CD4-positive, alpha-beta memory T cell (primary cell): Measurements from ENCODE around the gene GATB. TPM values are rescaled to one million over a fixed set of nuclear protein-coding genes. Genes with fewer than 3 reads are reported as not detected.

Experiments used
- CTCF ChIA-PET: fragments of 350-600 bp; sonication (Branson Sonifier 250); formaldehyde crosslinking; loops from one replicate; lab custom pipeline; 2021; ENCODE audit warnings: inconsistent platforms; ENCODE audit not compliant: partially characterized antibody; lab: Charles Lee
- POLR2A ChIA-PET: fragments of 350-600 bp; sonication (Branson Sonifier 250); formaldehyde crosslinking; loops from one replicate; lab custom pipeline; 2021; ENCODE audit not compliant: partially characterized antibody; lab: Charles Lee
- DNase-seq, 5 donors: peaks; one replicate each; pipeline versions ENCODE4 v3.0.0 to v3.0.0-alpha.2; 2020 to 2022; ENCODE audit warnings: mixed read lengths in 1 of 5
- H3K27ac ChIP-seq: one replicate; pipeline ENCODE4 v1.7.0; 2013; ENCODE audit warnings: low read depth, low read length
- H3K27me3 ChIP-seq: 2 replicates; pipeline ENCODE4 v1.7.0; 2013; ENCODE audit warnings: mild to moderate bottlenecking, low read length, moderate library complexity; ENCODE audit not compliant: insufficient read depth
- H3K36me3 ChIP-seq: 2 replicates; pipeline ENCODE4 v1.7.0; 2013; ENCODE audit warnings: mild to moderate bottlenecking, low read length, moderate library complexity; ENCODE audit not compliant: insufficient read depth
- H3K4me1 ChIP-seq: 2 replicates; pipeline ENCODE4 v1.7.0; 2013; ENCODE audit warnings: mild to moderate bottlenecking, low read length, moderate library complexity; ENCODE audit not compliant: insufficient read depth
- H3K4me3 ChIP-seq, 2 donors: one replicate each; pipeline ENCODE4 v1.7.0; 2013; ENCODE audit warnings: low read length in 2 of 2, mild to moderate bottlenecking in 1 of 2
- H3K9me3 ChIP-seq, 2 donors: one replicate each; pipeline ENCODE4 v1.7.0; 2013; ENCODE audit warnings: low read length in 2 of 2, control low read depth in 1 of 2; ENCODE audit not compliant: control insufficient read depth in 1 of 2
- H3K27ac Mint-ChIP-seq, 7 donors: one replicate each; pipeline ENCODE4 v1.8.0; 2020 to 2021; ENCODE audit warnings: mixed read lengths in 7 of 7, mild to moderate bottlenecking in 6 of 7, inconsistent platforms in 3 of 7, moderate library complexity in 3 of 7
- H3K27me3 Mint-ChIP-seq, 2 donors: one replicate each; pipeline ENCODE4 v1.8.0; 2020 to 2021; ENCODE audit warnings: mixed read lengths in 2 of 2
- H3K36me3 Mint-ChIP-seq, 2 donors: one replicate each; pipeline ENCODE4 v1.8.0; 2020 to 2021; ENCODE audit warnings: mixed read lengths in 2 of 2, inconsistent platforms in 1 of 2, mild to moderate bottlenecking in 1 of 2
- H3K4me1 Mint-ChIP-seq, 4 donors: one replicate each; pipeline ENCODE4 v1.8.0; 2020 to 2021; ENCODE audit warnings: mixed read lengths in 4 of 4, mild to moderate bottlenecking in 1 of 4
- H3K4me3 Mint-ChIP-seq, 8 donors: one replicate each; pipeline ENCODE4 v1.8.0; 2020 to 2021; ENCODE audit warnings: mixed read lengths in 8 of 8, mild to moderate bottlenecking in 7 of 8, moderate library complexity in 6 of 8, inconsistent platforms in 3 of 8
- H3K9me3 Mint-ChIP-seq, 8 donors: one replicate each; pipeline ENCODE4 v1.8.0; 2020 to 2021; ENCODE audit warnings: mixed read lengths in 8 of 8, mild to moderate bottlenecking in 5 of 8, inconsistent platforms in 3 of 8, moderate library complexity in 1 of 8
- intact Hi-C: fragments of 100-400 bp; cut with micrococcal nuclease; formaldehyde crosslinking; loops from one replicate; pipeline ENCODE4 v1.15.1; 2023
- polyA plus RNA-seq, 2 donors: library from polyadenylated mRNA; unstranded; fragments of 300-500 nt; fragmentation: Illumina TruSeq; gene quantifications; one replicate each; pipeline ENCODE4 v1.2.3, GENCODE V29; 2021
- total RNA-seq, 2 experiments: library from RNA; stranded (reverse); gene quantifications; one replicate each; pipeline ENCODE4 v1.2.3, GENCODE V29; 2021

GATB gene
- total and polyA plus RNA-seq, 4 experiments from 2014 or later, result 10.6 to 13.1 (median 11.7) TPM

DNA sequence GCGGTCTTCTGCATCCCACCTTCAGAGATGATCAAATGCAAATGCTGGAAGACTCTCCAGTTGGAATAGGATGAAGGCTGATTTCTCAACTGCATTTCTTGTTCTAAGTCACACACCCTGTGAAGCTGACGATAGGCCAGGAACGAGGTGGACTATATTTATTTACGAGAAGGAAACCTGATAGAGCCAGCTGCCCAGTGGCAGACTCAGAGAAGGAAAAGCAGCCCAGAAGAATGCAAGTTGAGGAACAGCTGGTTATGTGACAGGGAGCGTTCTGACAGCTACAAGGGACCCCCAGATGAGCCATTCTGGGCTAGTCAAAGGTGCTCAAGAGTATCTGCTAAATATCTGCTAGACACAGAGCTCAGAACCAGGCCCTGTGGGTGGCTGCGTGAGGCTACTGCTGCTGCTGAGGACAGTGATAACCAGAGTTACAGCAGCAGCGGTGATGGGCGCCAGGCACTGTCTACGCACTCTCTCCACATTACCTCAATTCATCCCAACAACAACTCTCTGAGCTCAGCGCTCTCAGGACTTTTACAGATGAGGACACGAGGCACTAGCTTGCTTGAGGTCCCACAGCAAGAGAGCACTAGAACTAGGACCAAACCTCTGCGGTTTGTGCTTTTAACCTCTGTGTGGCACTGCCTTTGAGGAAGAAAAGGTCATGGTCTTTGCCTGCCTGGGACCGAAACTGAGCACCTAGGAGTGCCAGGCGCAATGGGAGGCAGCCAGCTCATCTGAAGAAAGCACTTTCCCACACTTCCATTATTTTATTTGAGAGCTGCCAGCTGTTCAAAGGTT lies 69.0 kb downstream of the GATB start:
- Histone ChIP-seq H3K4me1 (no peaks in the 10 kb centered on the region), H3K4me3 (no peak overlapping the region), H3K27ac (no peak overlapping the region), H3K36me3 (no peaks in the 10 kb centered on the region), H3K27me3 (no peaks in the 10 kb centered on the region), H3K9me3 (no peaks in the 10 kb centered on the region)
- Mint-ChIP-seq H3K9me3 (no peaks in the 10 kb centered on the region), H3K4me3 (no peak overlapping the region), H3K4me1 (no peaks in the 10 kb centered on the region), H3K36me3 (peaks cover 22 to 34% of the 10 kb centered on the region in 2 donors), H3K27ac (no peak overlapping the region), H3K27me3 (no peaks in the 10 kb centered on the region)
- ChIA-PET CTCF (no interaction called here), POLR2A (no interaction called here)
- no peak for DNase-seq
- intact Hi-C loops, result no loop called here

DNA sequence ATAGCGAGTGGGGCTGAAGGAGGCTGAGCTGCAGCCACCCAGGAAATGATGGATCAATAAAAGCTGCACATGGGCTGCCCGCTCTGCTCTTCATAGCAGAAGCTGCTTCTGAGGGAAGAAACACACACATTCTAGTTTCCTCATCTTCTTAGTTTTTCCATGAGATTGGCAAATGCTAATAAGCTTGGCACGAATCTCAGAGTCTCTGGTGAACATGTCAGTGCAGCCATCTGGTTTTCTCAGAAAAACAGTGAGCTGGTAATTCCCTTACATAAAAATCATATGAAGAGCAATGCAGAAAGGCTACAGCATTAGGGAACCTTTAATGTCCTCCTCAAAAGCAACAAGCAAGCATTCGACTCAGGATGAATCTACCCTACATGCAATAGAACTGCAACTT lies 69.9 kb downstream of the GATB start:
- no peaks in the 10 kb centered on the region for H3K36me3 ChIP-seq
- Mint-ChIP-seq H3K4me3 (no peak overlapping the region), H3K27me3 (no peaks in the 10 kb centered on the region), H3K9me3 (no peaks in the 10 kb centered on the region), H3K36me3 (peaks cover 21 to 32% of the 10 kb centered on the region in 2 donors), H3K4me1 (no peaks in the 10 kb centered on the region), H3K27ac (no peak overlapping the region)
- no peaks in the 10 kb centered on the region for H3K27me3 ChIP-seq
- H3K9me3 ChIP-seq, result no peaks in the 10 kb centered on the region
- ChIA-PET CTCF (no interaction called here), POLR2A (no interaction called here)
- H3K4me1 ChIP-seq, result no peaks in the 10 kb centered on the region
- H3K27ac ChIP-seq, result no peak overlapping the region
- intact Hi-C loops, result no loop called here
- no peak overlapping the region for H3K4me3 ChIP-seq
- no peak for DNase-seq

DNA sequence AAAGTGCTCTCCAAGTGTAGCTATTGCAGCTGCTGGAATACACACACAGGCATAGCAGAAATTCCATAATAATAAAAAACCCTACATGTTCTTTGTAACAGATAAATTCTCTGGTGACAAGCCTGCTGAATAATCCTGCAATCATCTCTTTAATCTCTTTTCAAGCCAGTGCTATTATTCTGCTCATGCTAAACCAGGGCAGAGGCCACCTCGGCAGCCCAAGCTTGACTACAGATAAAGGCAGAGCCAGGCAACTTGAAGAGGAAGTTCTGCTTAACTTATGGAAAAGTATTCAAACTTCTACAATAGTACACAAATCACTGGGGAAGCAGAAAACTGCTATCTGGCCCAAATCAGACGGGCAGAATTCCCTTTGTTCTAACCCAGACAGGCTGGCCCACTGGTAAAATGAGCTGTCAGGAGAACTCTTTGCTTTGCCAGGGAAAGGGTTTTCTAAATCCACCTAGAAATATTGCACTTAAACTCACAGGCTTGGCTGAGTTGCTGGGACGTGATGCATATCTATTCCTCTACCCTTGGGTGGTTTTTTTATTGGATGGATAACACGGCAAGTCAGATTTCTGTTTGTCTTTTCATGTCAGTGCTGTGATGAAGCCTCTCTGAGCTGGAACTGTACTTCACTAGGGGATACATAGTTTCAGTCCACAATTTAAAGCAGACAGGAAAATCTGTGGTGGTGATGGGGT lies 70.5 kb downstream of the GATB start:
- Histone ChIP-seq H3K27ac (no peak overlapping the region), H3K36me3 (no peaks in the 10 kb centered on the region), H3K27me3 (no peaks in the 10 kb centered on the region), H3K4me1 (no peaks in the 10 kb centered on the region), H3K9me3 (no peaks in the 10 kb centered on the region), H3K4me3 (no peak overlapping the region)
- no peak for DNase-seq
- peaks cover 21 to 29% of the 10 kb centered on the region in 2 donors for H3K36me3 Mint-ChIP-seq
- POLR2A ChIA-PET, result no interaction called here
- CTCF ChIA-PET, result no interaction called here
- H3K4me3 Mint-ChIP-seq, result no peak overlapping the region
- H3K27ac Mint-ChIP-seq, result no peak overlapping the region
- intact Hi-C loops, result no loop called here
- H3K27me3 Mint-ChIP-seq, result no peaks in the 10 kb centered on the region
- H3K9me3 Mint-ChIP-seq, result no peaks in the 10 kb centered on the region
- H3K4me1 Mint-ChIP-seq, result no peaks in the 10 kb centered on the region

DNA sequence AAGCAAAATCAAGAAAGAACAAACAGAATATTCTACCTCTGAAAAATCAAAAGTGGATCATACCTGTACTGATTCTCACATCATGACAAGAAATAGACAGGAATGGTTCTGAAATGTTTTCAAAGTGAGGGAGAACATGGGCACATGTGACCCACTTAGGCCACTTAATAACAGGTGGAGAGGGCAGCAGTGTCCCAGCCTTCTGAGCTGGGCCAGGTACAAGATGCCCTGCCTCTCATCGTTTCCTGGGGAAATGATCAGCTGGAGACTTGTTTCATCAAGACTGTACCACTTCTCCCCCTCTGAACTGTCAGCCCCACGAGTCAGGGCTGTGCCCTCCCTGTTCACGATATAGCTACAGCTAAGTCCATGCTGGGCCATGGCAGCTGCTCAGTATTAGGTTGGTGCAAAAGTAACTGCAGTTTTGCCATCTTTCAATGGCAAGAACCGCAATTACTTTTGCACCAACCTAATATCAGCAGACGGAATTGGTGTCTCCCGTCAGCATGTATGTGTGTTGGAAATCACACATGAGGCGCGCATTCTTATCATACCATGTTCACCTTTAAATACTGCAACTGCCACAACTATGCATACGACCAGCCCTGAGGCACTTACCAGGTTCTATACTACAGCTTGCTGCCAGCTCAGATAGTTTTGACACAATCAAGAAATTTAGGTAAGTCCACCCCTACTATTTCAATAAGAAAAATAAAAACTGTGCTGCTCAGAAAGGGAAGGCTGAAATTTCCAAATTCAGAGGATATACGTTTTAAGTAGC lies 71.4 kb downstream of the GATB start:
- POLR2A ChIA-PET, result no interaction called here
- intact Hi-C loops, result no loop called here
- peaks cover 21 to 25% of the 10 kb centered on the region in 2 donors for H3K36me3 Mint-ChIP-seq
- H3K27ac Mint-ChIP-seq, result no peak overlapping the region
- CTCF ChIA-PET, result no interaction called here
- no peak overlapping the region for H3K4me3 ChIP-seq
- H3K27me3 ChIP-seq, result no peaks in the 10 kb centered on the region
- H3K27me3 Mint-ChIP-seq, result no peaks in the 10 kb centered on the region
- H3K9me3 ChIP-seq, result no peaks in the 10 kb centered on the region
- H3K4me1 Mint-ChIP-seq, result no peaks in the 10 kb centered on the region
- H3K36me3 ChIP-seq, result no peaks in the 10 kb centered on the region
- no peak overlapping the region for H3K27ac ChIP-seq
- no peak overlapping the region for H3K4me3 Mint-ChIP-seq
- H3K4me1 ChIP-seq, result no peaks in the 10 kb centered on the region
- H3K9me3 Mint-ChIP-seq, result no peaks in the 10 kb centered on the region
- DNase-seq, result no peak

DNA sequence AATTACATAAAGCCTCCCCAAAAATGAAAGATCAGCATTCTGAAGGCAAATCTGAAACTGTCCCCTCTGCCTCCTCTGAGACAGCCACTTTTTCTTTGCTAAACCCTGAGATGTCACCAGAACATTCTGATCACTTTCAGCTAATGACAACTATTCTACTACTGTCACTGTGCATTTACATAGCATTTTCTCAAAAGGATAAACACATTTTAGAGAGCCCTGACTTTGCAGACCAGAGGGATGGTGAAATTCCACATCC lies 72.1 kb downstream of the GATB start:
- no peaks in the 10 kb centered on the region for H3K9me3 Mint-ChIP-seq
- H3K27me3 ChIP-seq, result no peaks in the 10 kb centered on the region
- H3K4me1 Mint-ChIP-seq, result no peaks in the 10 kb centered on the region
- H3K4me3 Mint-ChIP-seq, result no peak overlapping the region
- no peak overlapping the region for H3K27ac ChIP-seq
- no peak overlapping the region for H3K4me3 ChIP-seq
- no peak overlapping the region for H3K27ac Mint-ChIP-seq
- no peaks in the 10 kb centered on the region for H3K4me1 ChIP-seq
- no peaks in the 10 kb centered on the region for H3K36me3 ChIP-seq
- H3K36me3 Mint-ChIP-seq, result peaks cover 26 to 32% of the 10 kb centered on the region in 2 donors
- intact Hi-C loops, result no loop called here
- ChIA-PET POLR2A (no interaction called here), CTCF (no interaction called here)
- no peaks in the 10 kb centered on the region for H3K27me3 Mint-ChIP-seq
- no peaks in the 10 kb centered on the region for H3K9me3 ChIP-seq
- DNase-seq, result no peak

DNA sequence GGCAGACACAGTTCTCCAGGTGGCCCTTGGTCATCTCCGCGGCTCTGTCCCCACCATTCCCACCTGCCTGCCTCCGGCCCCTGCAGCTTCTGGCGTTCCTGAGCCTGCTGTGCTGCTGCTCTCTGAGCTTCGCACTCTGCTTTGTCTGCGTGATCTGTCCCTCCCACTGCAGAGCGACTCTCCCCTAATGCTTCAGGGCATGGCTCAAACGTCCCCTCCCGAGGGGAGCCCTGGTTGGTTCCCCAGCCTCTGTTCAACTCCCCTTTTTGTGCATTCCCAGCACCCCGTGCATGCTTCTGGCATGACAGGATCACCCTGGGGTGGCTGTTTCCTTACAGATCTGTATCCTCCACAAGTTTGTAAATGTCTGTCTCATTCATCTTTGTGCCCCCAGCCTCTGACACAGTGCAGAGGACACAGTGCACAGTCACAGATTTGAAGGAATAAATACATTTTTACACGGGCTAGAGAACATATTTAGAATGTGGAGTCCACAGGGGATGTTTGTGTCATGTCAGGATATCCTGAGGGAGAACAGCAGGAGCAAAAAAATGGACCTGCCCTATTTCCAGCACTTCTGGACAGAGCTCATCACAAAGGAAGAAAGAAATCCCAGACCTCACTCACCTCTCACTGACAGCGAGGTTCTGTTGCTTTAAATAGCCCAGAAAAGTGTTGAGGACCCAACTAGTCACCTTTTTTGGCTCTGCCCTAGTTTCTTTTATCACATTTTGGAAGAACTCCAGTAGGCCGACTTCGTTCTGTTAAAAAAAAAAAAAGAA lies 72.6 kb downstream of the GATB start:
- Mint-ChIP-seq H3K4me1 (peaks cover 0 to 2% (median 0%) of the 10 kb centered on the region in 4 donors), H3K27me3 (no peaks in the 10 kb centered on the region), H3K36me3 (peaks cover 31 to 37% of the 10 kb centered on the region in 2 donors), H3K9me3 (no peaks in the 10 kb centered on the region), H3K4me3 (no peak overlapping the region), H3K27ac (peak overlapping the region in 1 of 7 donors; percentile 47)
- ChIA-PET CTCF (interaction anchor here (1.5 kb wide), 1 partner anchor 16 kb away, joined by 3 read pairs; no protein-coding TSS in a partner anchor), POLR2A (no interaction called here)
- Histone ChIP-seq H3K9me3 (no peaks in the 10 kb centered on the region), H3K27ac (no peak overlapping the region), H3K27me3 (no peaks in the 10 kb centered on the region), H3K36me3 (no peaks in the 10 kb centered on the region), H3K4me1 (no peaks in the 10 kb centered on the region), H3K4me3 (no peak overlapping the region)
- intact Hi-C loops, result no loop called here
- DNase-seq, result no peak
